Measurements from ENCODE around the gene MDFI. TPM values are rescaled to one million over a fixed set of nuclear protein-coding genes. Genes with fewer than 3 reads are reported as not detected.

The MDFI gene
- total and polyA plus RNA-seq, 11 donors: 0.35 to 9.3 (median 2.2) TPM

- Histone ChIP-seq H3K4me1 (no peaks in the 10 kb centered on the region), H3K36me3 (no peaks in the 10 kb centered on the region), H3K4me3 (no peak overlapping the region), H3K27me3 (peaks cover 0 to 8% (median 0%) of the 10 kb centered on the region in 9 donors), H3K27ac (no peak overlapping the region), H3K9me3 (no peaks in the 10 kb centered on the region)
- ATAC-seq: no peak
- intact Hi-C loops (cut with DNase I): no loop called here
- 80 to 87% (median 84%) methylated on average over 5 of the region's 5 CpGs for WGBS, 4 donors
- TF ChIP-seq CTCF (IDR thresholded peaks at IDR 0.05) (no peak), POLR2A (IDR thresholded peaks at IDR 0.05) (no peak)
- peak in 1 of 5 donors; percentile 18 for DNase-seq
These were observed 25.3 kb downstream of the MDFI start for GRCh38 chr6:41663568-41663967.

GRCh38 chr6:41664271-41664670, 26.0 kb downstream of the MDFI start:
- intact Hi-C loops (cut with DNase I): no loop called here
- H3K27me3 ChIP-seq: peaks cover 0 to 8% (median 0%) of the 10 kb centered on the region in 9 donors
- no peak for TF ChIP-seq CTCF (IDR thresholded peaks at IDR 0.05)
- TF ChIP-seq POLR2A (IDR thresholded peaks at IDR 0.05): no peak

GRCh38 chr6:41667195-41667594, 28.9 kb downstream of the MDFI start:
- 92 to 100% (median 94%) methylated on average over 1 of the region's 1 CpG for WGBS, 4 donors
- H3K36me3 ChIP-seq: no peaks in the 10 kb centered on the region
- H3K9me3 ChIP-seq: peaks cover 0 to 10% (median 0%) of the 10 kb centered on the region in 12 donors
- H3K4me1 ChIP-seq: no peaks in the 10 kb centered on the region
- H3K27me3 ChIP-seq: no peaks in the 10 kb centered on the region
- intact Hi-C loops (cut with DNase I): no loop called here
- ATAC-seq (no peak), DNase-seq (no peak)
- no peak for TF ChIP-seq CTCF (IDR thresholded peaks at IDR 0.05)
- no peak for TF ChIP-seq POLR2A (IDR thresholded peaks at IDR 0.05)
- no peak overlapping the region for H3K4me3 ChIP-seq
- H3K27ac ChIP-seq: no peak overlapping the region

More at GRCh38 chr6:41664271-41664670, 26.0 kb downstream of the MDFI start:
- Histone ChIP-seq H3K9me3 (peaks cover 0 to 6% (median 0%) of the 10 kb centered on the region in 12 donors), H3K27ac (no peak overlapping the region), H3K36me3 (no peaks in the 10 kb centered on the region), H3K4me1 (no peaks in the 10 kb centered on the region), H3K4me3 (no peak overlapping the region)
- ATAC-seq: no peak
- DNase-seq: peak in 1 of 5 donors; percentile 31
- WGBS, 4 donors: 86 to 91% (median 88%) methylated on average over 5 of the region's 5 CpGs

GRCh38 chr6:41668968-41669367, 30.7 kb downstream of the MDFI start:
- WGBS, 4 donors: 96 to 98% (median 98%) methylated on average over 2 of the region's 2 CpGs
- ATAC-seq (no peak), DNase-seq (no peak)
- H3K27me3 ChIP-seq: no peaks in the 10 kb centered on the region
- peaks cover 0 to 10% (median 0%) of the 10 kb centered on the region in 12 donors for H3K9me3 ChIP-seq
- H3K27ac ChIP-seq: no peak overlapping the region
- H3K4me1 ChIP-seq: no peaks in the 10 kb centered on the region
- H3K4me3 ChIP-seq: no peak overlapping the region
- no peak for TF ChIP-seq POLR2A (IDR thresholded peaks at IDR 0.05)
- TF ChIP-seq CTCF (IDR thresholded peaks at IDR 0.05): no peak
- H3K36me3 ChIP-seq: no peaks in the 10 kb centered on the region
- intact Hi-C loops (cut with DNase I): no loop called here
